Measurements from ENCODE around the gene CDC42BPG. TPM values are rescaled to one million over a fixed set of nuclear protein-coding genes. Genes with fewer than 3 reads are reported as not detected.

CDC42BPG gene, protein sequence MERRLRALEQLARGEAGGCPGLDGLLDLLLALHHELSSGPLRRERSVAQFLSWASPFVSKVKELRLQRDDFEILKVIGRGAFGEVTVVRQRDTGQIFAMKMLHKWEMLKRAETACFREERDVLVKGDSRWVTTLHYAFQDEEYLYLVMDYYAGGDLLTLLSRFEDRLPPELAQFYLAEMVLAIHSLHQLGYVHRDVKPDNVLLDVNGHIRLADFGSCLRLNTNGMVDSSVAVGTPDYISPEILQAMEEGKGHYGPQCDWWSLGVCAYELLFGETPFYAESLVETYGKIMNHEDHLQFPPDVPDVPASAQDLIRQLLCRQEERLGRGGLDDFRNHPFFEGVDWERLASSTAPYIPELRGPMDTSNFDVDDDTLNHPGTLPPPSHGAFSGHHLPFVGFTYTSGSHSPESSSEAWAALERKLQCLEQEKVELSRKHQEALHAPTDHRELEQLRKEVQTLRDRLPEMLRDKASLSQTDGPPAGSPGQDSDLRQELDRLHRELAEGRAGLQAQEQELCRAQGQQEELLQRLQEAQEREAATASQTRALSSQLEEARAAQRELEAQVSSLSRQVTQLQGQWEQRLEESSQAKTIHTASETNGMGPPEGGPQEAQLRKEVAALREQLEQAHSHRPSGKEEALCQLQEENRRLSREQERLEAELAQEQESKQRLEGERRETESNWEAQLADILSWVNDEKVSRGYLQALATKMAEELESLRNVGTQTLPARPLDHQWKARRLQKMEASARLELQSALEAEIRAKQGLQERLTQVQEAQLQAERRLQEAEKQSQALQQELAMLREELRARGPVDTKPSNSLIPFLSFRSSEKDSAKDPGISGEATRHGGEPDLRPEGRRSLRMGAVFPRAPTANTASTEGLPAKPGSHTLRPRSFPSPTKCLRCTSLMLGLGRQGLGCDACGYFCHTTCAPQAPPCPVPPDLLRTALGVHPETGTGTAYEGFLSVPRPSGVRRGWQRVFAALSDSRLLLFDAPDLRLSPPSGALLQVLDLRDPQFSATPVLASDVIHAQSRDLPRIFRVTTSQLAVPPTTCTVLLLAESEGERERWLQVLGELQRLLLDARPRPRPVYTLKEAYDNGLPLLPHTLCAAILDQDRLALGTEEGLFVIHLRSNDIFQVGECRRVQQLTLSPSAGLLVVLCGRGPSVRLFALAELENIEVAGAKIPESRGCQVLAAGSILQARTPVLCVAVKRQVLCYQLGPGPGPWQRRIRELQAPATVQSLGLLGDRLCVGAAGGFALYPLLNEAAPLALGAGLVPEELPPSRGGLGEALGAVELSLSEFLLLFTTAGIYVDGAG (N-terminal part only)
- under 0.01 TPM for total RNA-seq

DNA sequence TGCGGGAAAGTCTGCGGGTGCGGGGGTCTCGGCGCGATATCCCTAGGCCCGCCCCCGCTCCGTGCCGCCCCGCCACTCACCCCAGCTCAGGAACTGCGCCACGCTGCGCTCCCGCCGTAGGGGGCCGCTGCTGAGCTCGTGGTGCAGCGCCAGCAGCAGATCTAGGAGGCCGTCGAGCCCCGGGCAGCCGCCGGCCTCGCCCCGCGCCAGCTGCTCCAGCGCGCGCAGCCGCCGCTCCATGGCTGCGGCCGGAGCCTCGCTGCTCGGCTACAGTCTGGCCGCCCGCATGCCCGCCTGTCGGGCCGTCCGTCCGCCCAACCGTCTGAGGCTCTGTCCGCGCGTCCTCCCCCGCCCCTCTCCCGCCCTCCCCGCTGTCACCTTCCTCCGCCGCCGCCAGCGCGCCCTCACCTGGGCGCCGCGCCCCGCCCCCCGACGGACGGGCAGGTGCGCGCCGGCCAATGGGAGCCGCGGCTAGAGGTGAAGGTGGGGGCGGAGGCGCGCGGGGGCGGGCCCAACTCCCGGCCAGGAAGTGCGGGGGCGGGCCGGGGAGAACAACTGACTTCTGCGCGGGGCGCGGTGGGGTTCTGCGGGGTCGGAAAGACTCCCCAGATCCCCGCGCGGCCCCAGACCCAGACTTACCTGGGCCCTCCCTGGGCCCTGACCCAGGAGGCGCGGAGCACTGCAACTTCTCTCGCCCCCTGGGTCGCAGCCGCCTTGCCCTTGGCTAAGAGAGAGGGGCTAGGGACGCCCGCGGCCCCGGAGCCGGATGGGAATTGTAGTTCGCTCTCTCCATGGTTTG, at the start of gene CDC42BPG:
Gene CDC42BPG, minus strand, starts transcription at position 324 of the 799 bp plus-strand sequence. Its CDS starts 84 bp downstream, at position 240.
- Histone ChIP-seq H3K27ac (ENCODE audit: low read depth, low read length) (no peak within 1 kb of the TSS), H3K27me3 (ENCODE audit: control insufficient read depth in 3 of 3, insufficient read depth in 3 of 3, low read length in 3 of 3) (peaks cover 0 to 3% (median 0%) of the 10 kb centered on the region in 3 donors), H3K9ac (ENCODE audit: low read depth in 1 of 3, low read length in 3 of 3) (no peak within 1 kb of the TSS), H3K36me3 (ENCODE audit: control insufficient read depth in 3 of 3, insufficient read depth in 3 of 3, low read length in 3 of 3) (no peaks in the 10 kb centered on the region), H3K4me1 (ENCODE audit: control insufficient read depth in 3 of 3, insufficient read depth in 3 of 3, low read length in 3 of 3) (peaks cover 15 to 24% (median 21%) of the 10 kb centered on the region in 3 donors), H3K4me3 (ENCODE audit: low read length in 3 of 3) (no peak within 1 kb of the TSS), H3K9me3 (ENCODE audit: control insufficient read depth in 3 of 3, low read length in 3 of 3) (no peaks in the 10 kb centered on the region)

DNA sequence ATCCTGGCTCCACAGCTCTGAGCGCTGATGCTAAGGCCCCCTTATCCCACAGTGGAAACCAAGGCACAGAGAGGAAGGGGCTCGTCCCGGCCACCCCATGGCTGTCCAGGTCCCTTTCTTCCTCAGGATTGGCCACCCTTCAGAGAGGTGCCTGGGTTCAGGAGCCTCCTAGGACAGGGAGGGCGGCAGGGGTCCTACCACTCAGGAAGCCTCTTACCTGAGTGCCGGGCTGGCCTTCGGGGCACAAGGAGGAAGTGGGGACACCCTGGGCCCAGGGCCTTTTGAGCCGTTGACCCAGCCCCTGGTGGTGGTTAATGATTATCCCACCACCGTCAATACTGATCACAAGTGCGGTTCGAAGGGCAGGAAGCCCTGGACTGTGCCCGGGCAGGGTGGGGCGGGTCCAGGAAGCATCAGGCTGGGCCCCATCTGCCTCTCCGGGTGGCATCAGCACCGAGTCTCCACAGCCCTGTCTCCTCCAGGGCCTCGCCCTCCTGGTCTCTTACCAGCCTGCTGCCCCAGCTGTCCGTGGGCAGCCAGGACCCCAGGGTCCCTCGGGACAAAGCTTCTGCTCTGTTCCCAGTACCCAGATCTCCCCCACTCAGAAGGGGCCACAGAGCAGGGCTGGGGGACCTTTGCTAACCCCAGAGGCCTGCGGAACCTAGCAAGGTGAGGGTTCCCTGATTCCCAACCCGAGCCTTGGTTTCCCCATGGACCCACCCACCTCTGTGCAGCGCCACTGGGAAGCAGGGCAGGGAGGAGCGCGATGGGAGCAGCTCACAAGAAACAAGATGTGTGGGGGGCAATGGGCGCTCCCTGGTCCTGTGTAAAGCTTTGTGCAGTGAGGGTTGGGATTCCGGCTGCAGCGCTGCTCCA, 49.0 kb upstream of the CDC42BPG start:
- Histone ChIP-seq H3K9ac (ENCODE audit: low read depth in 1 of 3, low read length in 3 of 3) (peak overlapping the region in 2 of 3 donors; percentile 38 to 40), H3K4me1 (ENCODE audit: control insufficient read depth in 3 of 3, insufficient read depth in 3 of 3, low read length in 3 of 3) (peaks cover 5 to 15% (median 9%) of the 10 kb centered on the region in 3 donors), H3K27ac (ENCODE audit: low read depth, low read length) (no peak overlapping the region), H3K36me3 (ENCODE audit: control insufficient read depth in 3 of 3, insufficient read depth in 3 of 3, low read length in 3 of 3) (peaks cover 19 to 24% (median 22%) of the 10 kb centered on the region in 3 donors), H3K4me3 (ENCODE audit: low read length in 3 of 3) (no peak overlapping the region), H3K9me3 (ENCODE audit: control insufficient read depth in 3 of 3, low read length in 3 of 3) (no peaks in the 10 kb centered on the region), H3K27me3 (ENCODE audit: control insufficient read depth in 3 of 3, insufficient read depth in 3 of 3, low read length in 3 of 3) (no peaks in the 10 kb centered on the region)

DNA sequence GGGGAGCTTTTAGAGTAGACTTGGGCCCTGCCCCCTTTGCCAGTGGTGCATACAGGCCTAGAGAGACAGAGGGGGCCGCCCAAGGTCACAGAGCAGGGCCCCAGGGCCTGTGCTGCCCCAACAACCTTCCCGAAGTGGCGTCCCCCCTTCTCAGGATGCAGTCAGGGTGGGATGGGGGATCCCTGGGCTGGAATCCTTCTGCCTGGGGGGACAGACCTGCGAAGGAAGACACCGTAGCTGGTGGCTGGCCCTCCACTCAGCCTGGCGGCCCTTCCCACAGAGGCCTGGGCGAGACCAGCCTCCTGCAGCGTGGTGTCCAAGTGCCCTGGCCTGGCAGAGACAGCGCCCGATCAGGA, 48.4 kb upstream of the CDC42BPG start:
- peaks cover 10 to 19% (median 14%) of the 10 kb centered on the region in 3 donors for H3K4me1 ChIP-seq (ENCODE audit: control insufficient read depth in 3 of 3, insufficient read depth in 3 of 3, low read length in 3 of 3)
- no peak overlapping the region for H3K27ac ChIP-seq (ENCODE audit: low read depth, low read length)

DNA sequence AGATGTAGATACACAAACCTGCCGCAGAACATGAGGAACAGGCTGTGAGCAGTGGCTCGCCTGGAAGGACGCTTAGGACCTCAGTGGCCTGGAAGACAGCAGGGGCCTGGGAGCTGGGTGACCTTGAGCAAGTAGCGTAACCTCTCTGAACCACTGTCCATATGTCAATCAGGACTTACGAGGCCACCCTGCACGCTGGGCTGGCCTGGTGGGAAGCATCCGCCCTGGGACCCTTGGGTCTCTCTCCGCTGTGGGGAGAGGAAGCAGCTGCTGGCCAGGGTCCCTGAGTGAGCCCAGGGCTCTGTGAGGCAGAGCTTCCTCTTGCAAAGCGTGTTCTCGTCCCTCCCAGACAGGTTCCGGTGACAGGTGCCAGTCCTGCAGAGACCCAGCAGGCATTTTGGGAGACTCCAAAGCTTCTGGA, 48.0 kb upstream of the CDC42BPG start:
- Histone ChIP-seq H3K27ac (ENCODE audit: low read depth, low read length) (no peak overlapping the region), H3K4me3 (ENCODE audit: low read length in 3 of 3) (no peak overlapping the region), H3K9ac (ENCODE audit: low read depth in 1 of 3, low read length in 3 of 3) (no peak overlapping the region), H3K9me3 (ENCODE audit: control insufficient read depth in 3 of 3, low read length in 3 of 3) (no peaks in the 10 kb centered on the region), H3K4me1 (ENCODE audit: control insufficient read depth in 3 of 3, insufficient read depth in 3 of 3, low read length in 3 of 3) (peaks cover 13 to 23% (median 18%) of the 10 kb centered on the region in 3 donors), H3K36me3 (ENCODE audit: control insufficient read depth in 3 of 3, insufficient read depth in 3 of 3, low read length in 3 of 3) (peaks cover 10 to 14% (median 13%) of the 10 kb centered on the region in 3 donors), H3K27me3 (ENCODE audit: control insufficient read depth in 3 of 3, insufficient read depth in 3 of 3, low read length in 3 of 3) (no peaks in the 10 kb centered on the region)

More for the DNA sequence above, 48.4 kb upstream of the CDC42BPG start:
- H3K36me3 ChIP-seq (ENCODE audit: control insufficient read depth in 3 of 3, insufficient read depth in 3 of 3, low read length in 3 of 3) = peaks cover 14 to 18% (median 16%) of the 10 kb centered on the region in 3 donors
- H3K4me3 ChIP-seq (ENCODE audit: low read length in 3 of 3) = no peak overlapping the region
- no peaks in the 10 kb centered on the region for H3K9me3 ChIP-seq (ENCODE audit: control insufficient read depth in 3 of 3, low read length in 3 of 3)
- H3K9ac ChIP-seq (ENCODE audit: low read depth in 1 of 3, low read length in 3 of 3) = peak overlapping the region in 1 of 3 donors; percentile 40
- H3K27me3 ChIP-seq (ENCODE audit: control insufficient read depth in 3 of 3, insufficient read depth in 3 of 3, low read length in 3 of 3) = no peaks in the 10 kb centered on the region

DNA sequence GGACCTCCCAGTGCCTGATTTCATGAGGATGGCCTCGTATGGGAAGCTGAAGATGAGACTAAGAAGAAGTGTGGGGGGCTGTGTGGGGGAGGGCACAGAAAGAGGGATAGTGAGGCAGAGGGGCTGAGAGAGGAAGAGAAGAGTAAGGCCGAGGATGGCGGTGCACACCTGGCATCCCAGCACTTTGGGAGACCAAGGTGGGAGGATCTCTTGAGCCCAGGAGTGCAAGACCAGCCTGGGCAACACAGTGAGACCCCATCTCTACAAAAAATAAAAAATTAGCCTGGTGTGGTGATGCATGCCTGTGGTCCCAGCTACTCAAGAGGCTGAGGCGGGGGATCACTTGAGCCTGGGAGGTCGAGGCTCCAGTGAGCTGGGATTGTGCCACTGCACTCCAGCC, 47.4 kb upstream of the CDC42BPG start:
- no peak overlapping the region for H3K27ac ChIP-seq (ENCODE audit: low read depth, low read length)

DNA sequence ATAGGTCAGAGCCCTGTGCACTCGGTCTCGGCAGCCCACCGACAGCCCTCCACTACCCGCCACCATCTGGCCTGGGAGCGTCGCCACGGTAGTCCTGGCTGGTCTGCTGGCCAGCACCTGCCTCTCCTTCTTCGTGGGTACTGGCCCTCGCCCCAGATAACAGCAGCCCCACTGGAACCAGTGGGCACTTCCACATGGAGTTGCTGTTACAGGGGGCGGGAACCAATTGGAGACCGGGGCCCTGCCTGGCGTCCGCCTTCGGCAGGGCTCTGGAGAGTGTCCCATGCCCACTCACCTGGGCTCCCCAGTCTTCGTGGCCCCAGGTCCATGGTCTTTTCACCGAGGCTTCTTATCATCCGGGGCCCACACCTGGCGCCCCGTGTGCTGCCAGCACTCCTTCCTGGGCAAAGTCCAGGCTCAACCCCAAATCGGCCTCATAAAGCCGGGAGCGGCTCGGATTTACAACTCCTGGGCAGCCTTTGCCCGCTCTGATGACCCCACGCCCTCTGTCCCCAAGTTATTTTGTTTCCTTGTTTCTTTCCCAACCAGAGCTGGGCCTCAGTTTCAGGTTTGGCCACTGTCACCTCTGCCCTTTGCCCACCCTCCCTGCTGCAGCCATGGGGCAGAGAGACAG, 46.9 kb upstream of the CDC42BPG start:
- H3K4me3 ChIP-seq (ENCODE audit: low read length in 3 of 3) = no peak overlapping the region
- H3K4me1 ChIP-seq (ENCODE audit: control insufficient read depth in 3 of 3, insufficient read depth in 3 of 3, low read length in 3 of 3) = peaks cover 13 to 24% (median 20%) of the 10 kb centered on the region in 3 donors
- H3K9me3 ChIP-seq (ENCODE audit: control insufficient read depth in 3 of 3, low read length in 3 of 3) = no peaks in the 10 kb centered on the region
- H3K36me3 ChIP-seq (ENCODE audit: control insufficient read depth in 3 of 3, insufficient read depth in 3 of 3, low read length in 3 of 3) = peaks cover 1 to 7% (median 5%) of the 10 kb centered on the region in 3 donors
- no peak overlapping the region for H3K27ac ChIP-seq (ENCODE audit: low read depth, low read length)
- H3K27me3 ChIP-seq (ENCODE audit: control insufficient read depth in 3 of 3, insufficient read depth in 3 of 3, low read length in 3 of 3) = no peaks in the 10 kb centered on the region
- peak overlapping the region in 1 of 3 donors; percentile 45 for H3K9ac ChIP-seq (ENCODE audit: low read depth in 1 of 3, low read length in 3 of 3)

More for the DNA sequence above, 47.4 kb upstream of the CDC42BPG start:
- no peaks in the 10 kb centered on the region for H3K9me3 ChIP-seq (ENCODE audit: control insufficient read depth in 3 of 3, low read length in 3 of 3)
- H3K36me3 ChIP-seq (ENCODE audit: control insufficient read depth in 3 of 3, insufficient read depth in 3 of 3, low read length in 3 of 3) = peaks cover 6 to 9% (median 9%) of the 10 kb centered on the region in 3 donors
- H3K27me3 ChIP-seq (ENCODE audit: control insufficient read depth in 3 of 3, insufficient read depth in 3 of 3, low read length in 3 of 3) = no peaks in the 10 kb centered on the region
- H3K4me1 ChIP-seq (ENCODE audit: control insufficient read depth in 3 of 3, insufficient read depth in 3 of 3, low read length in 3 of 3) = peaks cover 13 to 24% (median 20%) of the 10 kb centered on the region in 3 donors
- peak overlapping the region in 1 of 3 donors; percentile 45 for H3K9ac ChIP-seq (ENCODE audit: low read depth in 1 of 3, low read length in 3 of 3)
- H3K4me3 ChIP-seq (ENCODE audit: low read length in 3 of 3) = no peak overlapping the region

DNA sequence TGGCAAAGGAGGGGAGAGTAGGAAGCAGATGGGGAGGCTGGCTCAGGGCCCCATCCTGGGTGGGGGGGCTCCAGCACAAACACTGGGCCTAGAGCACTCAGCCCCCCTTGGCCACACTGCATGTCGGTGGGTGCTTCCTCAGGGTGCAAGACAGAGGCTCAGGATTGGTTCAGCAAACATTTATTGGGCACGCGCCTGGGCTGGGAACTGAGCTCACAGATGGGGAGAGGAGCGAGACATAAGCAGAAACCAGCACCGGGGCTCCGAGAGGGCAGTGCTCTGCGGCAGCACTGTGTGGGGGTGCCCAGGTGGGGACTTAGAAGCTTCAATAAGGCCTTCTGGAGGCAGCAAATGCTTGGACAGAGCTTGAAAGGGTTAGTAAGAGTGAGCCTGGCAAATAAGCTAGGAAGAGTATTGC, 46.1 kb upstream of the CDC42BPG start:
- H3K27ac ChIP-seq (ENCODE audit: low read depth, low read length) = no peak overlapping the region
- peaks cover 0 to 5% (median 4%) of the 10 kb centered on the region in 3 donors for H3K36me3 ChIP-seq (ENCODE audit: control insufficient read depth in 3 of 3, insufficient read depth in 3 of 3, low read length in 3 of 3)
- no peaks in the 10 kb centered on the region for H3K9me3 ChIP-seq (ENCODE audit: control insufficient read depth in 3 of 3, low read length in 3 of 3)
- H3K4me1 ChIP-seq (ENCODE audit: control insufficient read depth in 3 of 3, insufficient read depth in 3 of 3, low read length in 3 of 3) = peaks cover 13 to 24% (median 20%) of the 10 kb centered on the region in 3 donors
- no peaks in the 10 kb centered on the region for H3K27me3 ChIP-seq (ENCODE audit: control insufficient read depth in 3 of 3, insufficient read depth in 3 of 3, low read length in 3 of 3)
- peak overlapping the region in 1 of 3 donors; percentile 3 for H3K9ac ChIP-seq (ENCODE audit: low read depth in 1 of 3, low read length in 3 of 3)
- H3K4me3 ChIP-seq (ENCODE audit: low read length in 3 of 3) = no peak overlapping the region

All from skeletal muscle tissue (tissue), 4 donors.